Pericardium fibroblast (primary cell): ENCODE results near the gene TMEM200B. TPM values are rescaled to one million over a fixed set of nuclear protein-coding genes. Genes with fewer than 3 reads are reported as not detected.

Experiments used
- total RNA-seq: library from RNA; depleted of rRNA; stranded (reverse); fragments of >200 nt; gene quantifications from 2 replicates; pipeline ENCODE4 v1.2.3, GENCODE V29; 2015

The TMEM200B gene
- total RNA-seq, result 23.2 and 25.4 TPM in 2 replicates

GRCh38 chr1:29123887-29124365 is at the start of gene TMEM200B:
TSS of gene TMEM200B (minus strand) at chr1:29123903. CDS start at chr1:29121828, 2,075 bp downstream.

Other genes starting within 250 kb of the TMEM200B start
- gene EPB41, start 209.3 kb downstream of the TMEM200B start, total RNA-seq, result 1.9 and 2.5 TPM in 2 replicates
- gene SRSF4, start 58.0 kb upstream of the TMEM200B start, total RNA-seq, result 35.8 and 164 TPM in 2 replicates
- gene MECR, start 107.0 kb upstream of the TMEM200B start, total RNA-seq, result 18.0 and 28.0 TPM in 2 replicates
- 26.8 and 35.8 TPM in 2 replicates for gene PTPRU, start 112.6 kb upstream of the TMEM200B start, total RNA-seq